GM21825 (cell line): ENCODE data around the gene RNPEPL1.

ENCODE experiments used
- ATAC-seq: cut with Tn5 transposase; IDR thresholded peaks from one replicate; pipeline ENCODE4 v1.9.1; 2021; ENCODE audit warnings: mild to moderate bottlenecking, moderate library complexity; ENCODE audit not compliant: unreplicated experiment

The RNPEPL1 gene

GRCh38 chr2:240576036-240576435 lies 7.8 kb downstream of the RNPEPL1 start:
- ATAC-seq: no peak

- ATAC-seq: no peak
Measured at GRCh38 chr2:240576436-240577205, 8.3 kb downstream of the RNPEPL1 start.

- no peak for ATAC-seq
Measured at GRCh38 chr2:240577281-240578109, 9.2 kb downstream of the RNPEPL1 start.

- no peak for ATAC-seq
Measured at GRCh38 chr2:240578110-240578450, 9.8 kb downstream of the RNPEPL1 start.

- no peak for ATAC-seq
Measured at GRCh38 chr2:240578488-240578887, 10.2 kb downstream of the RNPEPL1 start.

- no peak for ATAC-seq
Measured at GRCh38 chr2:240579071-240579762, 10.9 kb downstream of the RNPEPL1 start.

GRCh38 chr2:240579771-240580614 lies 11.7 kb downstream of the RNPEPL1 start:
- ATAC-seq: no peak

- no peak for ATAC-seq
Measured at GRCh38 chr2:240581811-240582210, 13.5 kb downstream of the RNPEPL1 start.

- ATAC-seq: no peak
Measured at GRCh38 chr2:240582781-240583180, 14.5 kb downstream of the RNPEPL1 start.

- no peak for ATAC-seq
Measured at GRCh38 chr2:240583774-240584173, 15.5 kb downstream of the RNPEPL1 start.

GRCh38 chr2:240584486-240585031 lies 16.3 kb downstream of the RNPEPL1 start:
- peak; percentile 55 for ATAC-seq

- peak; percentile 29 for ATAC-seq
Measured at GRCh38 chr2:240585101-240585500, 16.8 kb downstream of the RNPEPL1 start.

- ATAC-seq: no peak
Measured at GRCh38 chr2:240585681-240586197, 17.5 kb downstream of the RNPEPL1 start.

- ATAC-seq: peak; percentile 51
Measured at GRCh38 chr2:240586198-240586918, 18.1 kb downstream of the RNPEPL1 start, which contains the start of gene CAPN10. TSS of gene CAPN10 (plus strand) at chr2:240586734. CDS start at chr2:240586912, 178 bp downstream.

- ATAC-seq: peak; percentile 7
Measured at GRCh38 chr2:240586919-240587800, 18.9 kb downstream of the RNPEPL1 start.

GRCh38 chr2:240588006-240588655 lies 19.8 kb downstream of the RNPEPL1 start:
- ATAC-seq: no peak

- ATAC-seq: no peak
Measured at GRCh38 chr2:240588669-240589068, 20.4 kb downstream of the RNPEPL1 start.

GRCh38 chr2:240589375-240589774 lies 21.1 kb downstream of the RNPEPL1 start:
- ATAC-seq: no peak
